Peyer's patch (tissue), 4 donors: Measurements from ENCODE around the gene ACVR1.

Experiments used
- POLR2A ChIP-seq, 2 donors: fragments of 450-650 bp; IDR thresholded peaks; one replicate each; pipeline ENCODE4 v1.5.1; 2017; ENCODE audit warnings: antibody characterized with exemption in 2 of 2, mild to moderate bottlenecking in 2 of 2, moderate library complexity in 2 of 2
- TF ChIP-seq, protein P1 (sequence below), 6 experiments: fragments of 450-650 bp in 4 of 6; fragments of 200-600 bp in 2 of 6; sonication (generic) in 1 of 6; IDR thresholded peaks; one replicate each; pipeline ENCODE4 v1.5.1; 2017 to 2019; ENCODE audit warnings: antibody characterized with exemption in 6 of 6, mild to moderate bottlenecking in 3 of 6, moderate library complexity in 1 of 6

DNA sequence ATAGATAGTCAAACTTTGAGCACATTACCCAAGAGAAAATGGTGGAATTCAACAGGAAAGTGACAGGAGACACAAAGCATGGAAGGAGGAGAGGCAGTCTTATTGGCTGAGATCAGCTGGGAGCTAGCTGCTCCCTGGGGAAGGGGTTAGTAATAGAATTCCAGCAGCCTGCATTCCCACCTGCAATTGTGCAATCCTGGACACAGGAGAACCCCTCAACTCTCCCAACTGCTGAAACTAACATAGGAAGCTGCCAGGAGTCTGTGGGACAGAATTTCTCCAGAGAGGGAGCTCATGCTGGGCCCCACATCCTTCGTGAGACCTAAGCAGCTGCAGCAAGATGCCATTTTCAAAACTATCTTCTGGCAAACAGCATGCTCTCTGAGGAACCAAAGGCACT, 177.7 kb downstream of the ACVR1 start:
- TF ChIP-seq, protein P1, sequence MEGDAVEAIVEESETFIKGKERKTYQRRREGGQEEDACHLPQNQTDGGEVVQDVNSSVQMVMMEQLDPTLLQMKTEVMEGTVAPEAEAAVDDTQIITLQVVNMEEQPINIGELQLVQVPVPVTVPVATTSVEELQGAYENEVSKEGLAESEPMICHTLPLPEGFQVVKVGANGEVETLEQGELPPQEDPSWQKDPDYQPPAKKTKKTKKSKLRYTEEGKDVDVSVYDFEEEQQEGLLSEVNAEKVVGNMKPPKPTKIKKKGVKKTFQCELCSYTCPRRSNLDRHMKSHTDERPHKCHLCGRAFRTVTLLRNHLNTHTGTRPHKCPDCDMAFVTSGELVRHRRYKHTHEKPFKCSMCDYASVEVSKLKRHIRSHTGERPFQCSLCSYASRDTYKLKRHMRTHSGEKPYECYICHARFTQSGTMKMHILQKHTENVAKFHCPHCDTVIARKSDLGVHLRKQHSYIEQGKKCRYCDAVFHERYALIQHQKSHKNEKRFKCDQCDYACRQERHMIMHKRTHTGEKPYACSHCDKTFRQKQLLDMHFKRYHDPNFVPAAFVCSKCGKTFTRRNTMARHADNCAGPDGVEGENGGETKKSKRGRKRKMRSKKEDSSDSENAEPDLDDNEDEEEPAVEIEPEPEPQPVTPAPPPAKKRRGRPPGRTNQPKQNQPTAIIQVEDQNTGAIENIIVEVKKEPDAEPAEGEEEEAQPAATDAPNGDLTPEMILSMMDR (IDR thresholded peaks at IDR 0.05): no peak
- TF ChIP-seq POLR2A (IDR thresholded peaks at IDR 0.05): no peak
